Esophagus squamous epithelium (tissue), 5 donors: Measurements from ENCODE around the gene WFDC12. TPM values are rescaled to one million over a fixed set of nuclear protein-coding genes. Genes with fewer than 3 reads are reported as not detected.

Experiments
- DNase-seq: peaks from one replicate; lab custom pipeline; 2025; lab: John Stamatoyannopoulos, UW
- H3K27ac ChIP-seq, 4 donors: fragments of 200-600 bp; sonication (generic); one replicate each; pipeline ENCODE4 v1.5.1; 2016 to 2019; ENCODE audit warnings: mild to moderate bottlenecking in 1 of 4
- H3K27me3 ChIP-seq, 4 donors: fragments of 200-600 bp; sonication (generic); 1 replicate in 3 of 4; 2 replicates in 1 of 4; pipeline versions ENCODE4 v1.5.1 to v1.6.0; 2017 to 2021; ENCODE audit warnings: antibody characterized with exemption in 1 of 4
- H3K36me3 ChIP-seq, 3 donors: fragments of 200-600 bp; sonication (generic); one replicate each; pipeline ENCODE4 v1.5.1; 2016 to 2019
- H3K4me1 ChIP-seq, 3 donors: fragments of 200-600 bp; sonication (generic); one replicate each; pipeline ENCODE4 v1.5.1; 2017 to 2019
- H3K4me3 ChIP-seq, 4 donors: fragments of 200-600 bp; sonication (generic); 1 replicate in 3 of 4; 2 replicates in 1 of 4; pipeline ENCODE4 v1.5.1; 2016 to 2019; ENCODE audit warnings: mild to moderate bottlenecking in 2 of 4, moderate library complexity in 1 of 4
- H3K9me3 ChIP-seq, 3 donors: fragments of 200-600 bp; sonication (generic); one replicate each; pipeline ENCODE4 v1.5.1; 2016 to 2019
- CTCF ChIP-seq, 6 experiments: fragments of 450-650 bp in 4 of 6; fragments of 200-600 bp in 2 of 6; sonication (generic) in 2 of 6; IDR thresholded peaks; one replicate each; pipeline ENCODE4 v1.5.1; 2016 to 2019; ENCODE audit warnings: antibody characterized with exemption in 6 of 6, mild to moderate bottlenecking in 4 of 6, moderate library complexity in 4 of 6
- POLR2A ChIP-seq, 4 donors: fragments of 450-650 bp; IDR thresholded peaks; one replicate each; pipeline ENCODE4 v1.6.1; 2017; ENCODE audit warnings: antibody characterized with exemption in 4 of 4, mild to moderate bottlenecking in 4 of 4, moderate library complexity in 3 of 4
- WGBS, 2 donors: methylation state at CpG; one replicate each; pipeline ENCODE4 v1.1.5; 2018; 5-methylcytosine and 5-hydroxymethylcytosine counted together
- intact Hi-C: fragments of 100-400 bp; cut with DNase I; formaldehyde crosslinking; loops from one replicate; pipeline ENCODE4 v1.15.0; 2022
- total RNA-seq, 4 donors: library from RNA; depleted of rRNA; stranded (reverse); fragments of >200 nt; gene quantifications; one replicate each; pipeline ENCODE4 v1.1.0, GENCODE V29; 2016
- donor health status: DM: yes; HTN: yes; CAD: no.

Gene WFDC12
- total RNA-seq, 4 donors from 2014 or later = 0.44 to 2.6 (median 0.64) TPM; not detected in 1

- peaks cover 0 to 14% (median 6%) of the 10 kb centered on the region in 3 donors for H3K4me1 ChIP-seq
- TF ChIP-seq POLR2A (IDR thresholded peaks at IDR 0.05) (no peak), CTCF (IDR thresholded peaks at IDR 0.05) (no peak)
- no peak overlapping the region for H3K4me3 ChIP-seq
- H3K27ac ChIP-seq = no peak overlapping the region
- H3K9me3 ChIP-seq = no peaks in the 10 kb centered on the region
- DNase-seq = no peak
- H3K36me3 ChIP-seq = no peaks in the 10 kb centered on the region
- intact Hi-C loops = no loop called here
- peaks cover 0 to 53% (median 0%) of the 10 kb centered on the region in 4 donors for H3K27me3 ChIP-seq
- WGBS, 2 donors = 28 to 45% methylated on average over 5 of the region's 5 CpGs
Measured at GRCh38 chr20:45104786-45105185, 19.5 kb downstream of the WFDC12 start.

- TF ChIP-seq POLR2A (IDR thresholded peaks at IDR 0.05) = no peak
- no peak for TF ChIP-seq CTCF (IDR thresholded peaks at IDR 0.05)
- Histone ChIP-seq H3K36me3 (no peaks in the 10 kb centered on the region), H3K27ac (no peak overlapping the region), H3K4me1 (peaks cover 1 to 19% (median 11%) of the 10 kb centered on the region in 3 donors), H3K9me3 (no peaks in the 10 kb centered on the region), H3K4me3 (no peak overlapping the region), H3K27me3 (peaks cover 0 to 65% (median 4%) of the 10 kb centered on the region in 4 donors)
- intact Hi-C loops = no loop called here
- WGBS, 2 donors = 75 to 93% methylated on average over 1 to 2 of the region's 2 CpGs
- no peak for DNase-seq
Measured at GRCh38 chr20:45103072-45103471, 21.2 kb downstream of the WFDC12 start.

GRCh38 chr20:45101333-45101850, 22.9 kb downstream of the WFDC12 start:
- Histone ChIP-seq H3K27me3 (peaks cover 0 to 71% (median 8%) of the 10 kb centered on the region in 4 donors), H3K4me1 (peaks cover 3 to 27% (median 12%) of the 10 kb centered on the region in 3 donors), H3K27ac (no peak overlapping the region), H3K9me3 (no peaks in the 10 kb centered on the region), H3K4me3 (no peak overlapping the region), H3K36me3 (no peaks in the 10 kb centered on the region)
- TF ChIP-seq POLR2A (IDR thresholded peaks at IDR 0.05) (no peak), CTCF (IDR thresholded peaks at IDR 0.05) (no peak)
- WGBS, 2 donors = 26 to 35% methylated on average over 5 to 6 of the region's 6 CpGs
- intact Hi-C loops = no loop called here
- no peak for DNase-seq

- peak in 1 of 6 experiments; percentile 6 for TF ChIP-seq CTCF (IDR thresholded peaks at IDR 0.05)
- no peak for TF ChIP-seq POLR2A (IDR thresholded peaks at IDR 0.05)
- intact Hi-C loops = no loop called here
- WGBS, 2 donors = 14 to 15% methylated on average over 7 to 21 of the region's 38 CpGs
- no peak for DNase-seq
- Histone ChIP-seq H3K27me3 (peaks cover 0 to 77% (median 8%) of the 10 kb centered on the region in 4 donors), H3K27ac (no peak within 1 kb of the TSS), H3K4me1 (peaks cover 3 to 27% (median 12%) of the 10 kb centered on the region in 3 donors), H3K36me3 (no peaks in the 10 kb centered on the region), H3K9me3 (no peaks in the 10 kb centered on the region), H3K4me3 (peak within 1 kb of the TSS in 2 of 4 donors; percentile 18 to 33)
Measured at GRCh38 chr20:45100563-45101245, 23.6 kb downstream of the WFDC12 start, which contains the start of gene KCNS1. Gene KCNS1 (minus strand): TSS chr20:45101127. CDS start chr20:45099236, 1,891 bp downstream.
